TTC549 (cell line): Measurements from ENCODE around the gene ZNF669.
A peak's percentile ranks its signal among the peaks of the same experiment; 100 is the strongest.

Experiments
- FAIRE-seq: peaks from 2 replicates; lab custom pipeline; 2012; peaks lifted over from hg19 to GRCh38; lab: Jason Lieb, UNC

ZNF669 gene

GRCh38 chr1:247060771-247061170, 43.4 kb downstream of the ZNF669 start:
- FAIRE-seq: peak; percentile 65

- FAIRE-seq: no peak
These were observed 48.1 kb downstream of the ZNF669 start for GRCh38 chr1:247056071-247056470.

GRCh38 chr1:247054992-247055415, 49.2 kb downstream of the ZNF669 start:
- FAIRE-seq: no peak
